ENCODE measurements around the gene CPLANE1.
"Not testable (repeated sequence)": the region's sequence is repeated elsewhere in the genome, so short reads cannot be mapped to it uniquely, and the experiment has no call there.

The CPLANE1 gene

DNA sequence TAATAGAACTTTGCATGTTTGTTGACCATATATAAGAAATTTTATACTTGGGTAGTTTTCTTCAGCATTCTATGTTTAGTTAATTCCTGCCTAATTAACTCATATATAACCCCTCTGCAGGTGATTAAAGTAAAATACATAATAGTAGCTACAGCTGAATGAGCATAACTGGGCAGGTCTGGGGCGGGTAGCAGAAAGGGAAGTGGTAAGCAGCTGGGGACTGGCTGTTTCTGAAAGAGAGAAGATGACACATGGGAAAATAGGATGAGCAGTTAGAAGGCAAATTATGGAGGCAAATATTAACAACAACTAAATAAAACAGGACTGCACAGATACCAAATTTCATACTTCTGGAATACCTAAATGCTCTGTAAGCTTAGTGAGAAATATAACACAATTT lies 128.1 kb downstream of the CPLANE1 start:
- DNase-seq: no peak

DNA sequence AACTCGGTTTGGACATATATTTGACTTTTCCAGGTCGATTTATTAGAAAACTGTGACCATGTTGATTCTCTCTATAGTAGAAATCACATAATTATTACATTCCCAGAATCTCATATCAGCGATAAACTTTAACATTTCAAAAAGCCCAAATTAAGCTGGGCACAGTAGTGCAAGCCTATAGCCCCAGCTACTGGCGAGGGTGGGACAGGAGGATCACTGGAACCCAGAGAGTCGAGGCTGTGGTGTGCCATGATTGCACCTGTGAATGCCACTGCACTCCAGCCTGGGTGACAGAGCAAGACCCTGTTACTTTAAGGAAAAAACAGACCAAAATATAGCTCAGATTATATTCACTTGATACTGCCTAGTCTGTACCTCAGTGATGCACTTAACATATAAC lies 128.9 kb downstream of the CPLANE1 start:
- DNase-seq: no peak

- DNase-seq: no peak
These were observed 132.8 kb downstream of the CPLANE1 start for GRCh38 chr5:37116359-37116758.

DNA sequence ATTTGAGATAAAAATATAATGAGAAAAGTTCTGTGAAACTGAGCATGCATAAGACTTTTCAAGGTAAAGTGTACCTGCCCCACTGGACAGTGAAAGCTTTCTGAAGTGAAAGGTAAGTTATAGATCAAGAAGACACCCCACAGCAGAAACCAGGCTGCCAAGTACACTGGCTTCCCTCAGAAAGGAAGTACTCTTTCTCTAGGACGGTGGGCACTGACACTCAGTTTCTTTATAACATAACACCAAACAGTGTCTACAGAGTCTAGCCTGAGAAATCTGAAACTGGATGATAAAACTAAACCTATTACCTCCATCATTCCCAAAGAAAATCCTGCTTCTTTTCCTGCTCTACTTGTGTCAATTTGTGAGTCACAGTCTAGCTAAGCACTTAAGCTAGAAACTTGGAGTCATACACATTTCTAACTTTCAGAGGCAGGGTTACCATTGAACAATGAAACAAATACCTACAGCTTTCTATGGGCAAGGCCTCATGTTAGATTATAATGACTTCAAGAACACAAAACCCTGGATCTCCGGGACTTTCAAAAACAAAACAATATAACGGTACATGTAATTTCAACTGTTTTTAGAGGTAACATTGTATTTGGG lies 136.7 kb downstream of the CPLANE1 start:
- no peak for DNase-seq

DNA sequence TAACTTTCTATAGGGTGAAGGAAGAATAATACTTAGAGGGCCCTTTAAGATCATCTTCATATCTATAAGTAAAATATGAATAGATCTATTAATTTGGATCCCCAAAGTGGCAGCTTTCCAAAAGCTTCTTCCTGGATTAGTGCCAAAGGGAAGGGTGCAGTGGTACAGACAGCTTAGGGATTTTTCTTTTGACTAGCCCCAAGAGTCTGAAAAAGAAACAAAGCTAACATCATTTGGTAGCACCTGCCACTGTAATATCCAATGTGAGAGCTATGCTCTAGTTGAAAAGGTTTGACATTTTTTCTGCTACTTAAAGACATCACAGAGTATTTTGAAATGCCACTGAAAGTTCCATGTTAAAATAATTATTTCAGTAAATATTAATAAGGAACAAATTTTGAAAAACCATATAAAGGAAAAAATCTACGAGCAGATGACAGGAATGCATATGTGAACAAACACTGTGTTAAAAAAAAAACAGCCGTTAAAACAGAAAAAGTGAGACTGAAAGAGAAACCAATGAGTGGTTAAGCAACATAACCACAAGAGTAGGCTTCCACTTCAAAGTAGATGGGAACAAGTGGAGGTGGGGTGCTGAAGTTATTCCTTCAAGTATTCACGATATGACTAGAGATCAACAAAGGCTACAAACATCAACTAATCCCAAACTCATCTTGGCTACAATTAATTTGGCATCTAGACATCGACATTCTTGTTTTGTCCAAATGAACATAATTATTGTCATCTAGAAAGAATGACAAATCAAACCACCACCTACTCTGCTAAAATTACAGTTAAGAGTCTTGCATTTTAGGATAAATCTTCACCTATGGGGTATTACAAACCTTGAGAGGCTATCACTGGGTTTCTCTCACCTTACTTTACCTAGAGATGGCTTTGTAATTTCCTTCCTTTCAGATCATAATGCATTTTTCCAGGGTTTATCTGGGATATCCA lies 137.5 kb downstream of the CPLANE1 start:
- no peak for DNase-seq

- no peak for DNase-seq
These were observed 139.0 kb downstream of the CPLANE1 start for GRCh38 chr5:37110135-37110534.

GRCh38 chr5:37109338-37109737 lies 139.8 kb downstream of the CPLANE1 start:
- DNase-seq: no peak

- no peak for DNase-seq
These were observed 145.9 kb downstream of the CPLANE1 start for GRCh38 chr5:37103302-37103701.

GRCh38 chr5:37099267-37099666 lies 149.9 kb downstream of the CPLANE1 start:
- DNase-seq: not testable (repeated sequence)

- DNase-seq: not testable (repeated sequence)
These were observed 155.4 kb downstream of the CPLANE1 start for GRCh38 chr5:37093795-37094194.

DNA sequence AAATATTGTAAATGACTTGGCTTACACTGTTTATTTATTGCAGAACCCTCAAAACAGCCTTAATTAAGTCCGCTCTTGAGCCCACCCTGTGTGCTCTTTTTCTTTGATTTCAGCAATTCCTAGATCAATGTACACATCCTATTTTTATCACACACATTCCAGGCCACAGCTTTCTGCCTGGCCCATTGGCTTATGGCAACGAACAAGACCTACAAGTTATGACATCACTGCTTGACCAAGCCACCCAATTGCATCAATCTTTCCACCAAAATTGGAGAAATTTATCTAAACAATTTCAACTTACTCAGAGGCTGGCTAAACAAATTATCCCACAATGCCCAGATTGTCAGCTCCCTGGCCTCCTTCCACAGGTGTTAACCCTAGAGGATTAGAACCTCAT lies 158.4 kb downstream of the CPLANE1 start:
- no peak for DNase-seq

DNA sequence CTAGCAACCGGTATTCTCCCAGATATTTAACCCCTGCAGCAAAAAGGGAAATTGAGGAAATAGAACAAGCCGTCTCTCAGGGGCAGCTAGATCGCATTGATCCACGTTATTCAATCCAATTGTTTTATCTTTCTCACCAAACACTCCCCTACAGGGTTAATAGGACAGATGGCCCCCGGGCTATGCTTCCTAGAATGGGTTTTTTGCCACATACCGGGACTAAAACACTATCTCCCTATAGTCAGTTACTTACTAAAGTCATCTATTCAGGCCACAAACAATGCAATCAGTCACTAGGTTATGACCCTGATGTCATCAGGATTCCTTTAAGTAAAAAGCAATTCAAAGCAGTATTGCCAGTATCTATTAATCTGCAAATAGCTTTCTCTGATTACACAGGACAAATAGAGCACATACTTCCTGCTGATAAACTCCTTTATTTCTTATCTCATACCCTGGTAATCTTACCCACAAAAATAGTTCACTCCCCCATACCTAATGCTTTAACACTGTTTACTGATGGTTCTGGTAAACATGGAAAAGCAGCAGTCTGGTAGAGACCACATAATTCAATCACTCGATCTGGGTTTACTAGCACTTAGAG lies 159.0 kb downstream of the CPLANE1 start:
- DNase-seq: no peak

- DNase-seq: no peak
These were observed 161.2 kb downstream of the CPLANE1 start for GRCh38 chr5:37088009-37088408.

DNA sequence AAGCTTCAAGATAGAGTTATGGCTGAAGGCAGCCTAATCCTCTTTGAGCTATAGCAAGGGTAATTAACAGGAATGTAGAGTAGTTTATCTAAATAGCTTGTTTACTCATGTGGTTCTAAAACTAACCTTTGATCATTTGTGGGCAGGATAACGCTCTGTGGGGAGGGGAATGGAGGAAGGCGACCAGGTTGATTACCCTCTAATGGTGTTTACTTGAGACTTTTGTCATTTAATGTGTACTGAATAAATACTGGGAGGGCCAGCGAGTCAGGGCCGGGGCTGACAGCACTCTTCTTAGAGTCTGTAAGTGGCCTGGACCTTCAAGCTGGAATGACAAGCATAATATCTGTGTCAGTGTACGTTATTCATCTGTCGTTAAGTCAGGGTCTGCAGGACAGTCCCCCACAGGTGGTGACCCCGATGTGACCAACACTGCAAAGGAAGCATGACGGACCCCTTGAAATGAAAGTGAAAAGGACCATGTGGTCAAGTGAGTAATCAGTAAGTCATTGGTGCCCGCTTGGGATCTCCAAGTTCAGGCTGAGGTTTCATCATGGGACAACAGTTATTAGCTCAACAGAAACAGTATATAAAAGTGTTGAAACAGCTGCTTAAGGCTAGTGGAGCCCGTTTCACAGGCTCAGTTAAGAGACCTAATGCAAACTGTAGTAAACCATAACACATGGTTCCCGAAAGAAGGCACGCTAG lies 162.6 kb downstream of the CPLANE1 start:
- no peak for DNase-seq

DNA sequence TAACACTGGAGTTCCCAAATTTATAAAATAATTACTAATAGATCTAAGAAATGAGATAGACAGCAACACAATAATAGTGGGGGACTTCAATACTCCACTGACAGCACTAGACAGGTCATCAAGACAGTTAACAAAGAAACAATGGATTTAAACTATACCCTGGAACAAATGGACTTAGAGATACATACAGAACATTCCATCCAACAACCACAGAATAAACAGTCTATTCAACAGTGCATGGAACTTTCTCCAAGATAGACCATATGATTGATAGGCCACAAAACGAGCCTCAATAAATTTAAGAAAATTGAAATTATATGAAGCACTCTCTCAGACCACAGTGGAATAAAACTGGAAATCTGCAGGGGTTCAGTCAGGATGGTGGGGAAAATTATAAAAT lies 163.2 kb downstream of the CPLANE1 start:
- not testable (repeated sequence) for DNase-seq

- not testable (repeated sequence) for DNase-seq
These were observed 166.2 kb downstream of the CPLANE1 start for GRCh38 chr5:37082977-37083376.

DNA sequence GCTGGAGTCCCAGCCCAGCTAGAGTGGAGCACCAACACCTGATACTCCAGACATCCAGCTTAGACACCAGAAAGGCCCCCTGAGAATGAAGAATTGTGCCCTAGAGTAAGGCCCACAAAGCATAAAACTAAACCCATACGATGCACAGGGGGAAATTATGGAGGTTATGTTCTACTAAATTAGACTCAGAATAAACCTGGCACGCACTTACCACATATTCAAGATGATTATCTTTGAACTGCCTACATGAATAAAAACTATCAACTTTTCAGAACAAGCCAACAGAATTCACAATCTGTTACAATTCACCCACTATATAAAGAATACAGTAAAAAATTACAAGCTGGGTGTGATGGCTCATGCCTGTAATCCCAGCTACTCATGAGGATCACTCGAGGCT lies 168.5 kb downstream of the CPLANE1 start:
- no peak for DNase-seq

DNA sequence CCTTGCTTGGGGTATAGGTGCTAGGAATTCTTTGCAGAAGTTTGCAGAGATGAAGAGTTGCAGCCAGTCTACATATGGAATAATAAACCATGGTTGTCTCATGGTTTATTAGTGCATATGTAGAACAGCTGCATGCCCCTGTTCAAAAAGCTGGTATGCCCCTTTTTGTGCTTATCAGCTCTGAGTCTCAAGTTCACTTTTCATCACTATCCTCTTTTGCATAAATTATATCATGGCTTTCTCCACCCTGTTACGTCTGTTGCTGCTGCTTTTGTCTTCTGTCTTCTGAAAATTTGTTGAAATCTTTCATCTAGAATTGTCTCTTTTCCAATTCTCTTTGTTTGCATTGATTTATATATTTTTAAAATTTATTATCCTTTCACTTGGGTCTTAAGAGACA lies 172.0 kb downstream of the CPLANE1 start:
- DNase-seq: no peak

DNA sequence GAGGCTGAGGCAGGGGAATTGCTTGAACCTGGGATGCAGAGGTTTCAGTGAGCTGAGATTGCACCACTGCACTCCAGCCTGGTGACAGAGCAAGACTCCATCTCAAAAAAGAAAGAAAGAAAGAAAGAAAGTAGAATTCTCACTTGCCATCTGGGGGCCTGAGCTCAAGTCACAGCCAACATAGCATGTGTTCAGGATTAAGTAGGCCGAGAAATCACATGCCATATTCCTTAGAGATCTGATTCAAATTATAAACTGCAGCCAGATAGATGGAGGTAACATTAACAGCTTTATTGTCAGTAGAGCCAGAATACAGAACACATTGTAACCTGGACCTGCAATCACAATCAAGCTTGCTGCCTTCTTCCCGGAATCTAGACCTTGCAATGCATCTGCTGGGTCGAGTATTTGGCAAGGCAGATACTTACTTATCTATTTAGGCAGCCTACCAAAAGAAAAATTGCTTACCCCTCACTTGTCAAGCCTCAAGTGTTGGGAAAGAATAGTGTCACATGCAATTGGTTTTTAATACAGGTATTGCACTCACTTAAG lies 173.7 kb downstream of the CPLANE1 start:
- DNase-seq: no peak

GRCh38 chr5:37071901-37072581 lies 177.1 kb downstream of the CPLANE1 start:
- DNase-seq: peak; percentile 72

- DNase-seq: no peak
These were observed 177.7 kb downstream of the CPLANE1 start for GRCh38 chr5:37071487-37071886.

GRCh38 chr5:37064442-37064841 lies 184.7 kb downstream of the CPLANE1 start:
- no peak for DNase-seq

Data from fibroblast of skin of abdomen (primary cell).